Posterior cingulate gyrus (tissue), 11 donors: Measurements from ENCODE around the gene RBM25.
"Not testable (repeated sequence)": the region's sequence is repeated elsewhere in the genome, so short reads cannot be mapped to it uniquely, and the experiment has no call there.

Source experiments
- DNase-seq, 10 donors: peaks; one replicate each; pipeline versions ENCODE4 v3.0.0 to v3.0.0-alpha.2; 2020 to 2021; ENCODE audit warnings: mixed read lengths in 3 of 10
- intact Hi-C: fragments of 100-400 bp; cut with DNase I; formaldehyde crosslinking; loops from one replicate; pipeline ENCODE4 v1.15.1; 2023

RBM25 gene

GRCh38 chr14:73162251-73162650 is 103.9 kb downstream of the RBM25 start:
- intact Hi-C loops: no loop called here
- peak in 1 of 10 donors; percentile 38 for DNase-seq

DNA sequence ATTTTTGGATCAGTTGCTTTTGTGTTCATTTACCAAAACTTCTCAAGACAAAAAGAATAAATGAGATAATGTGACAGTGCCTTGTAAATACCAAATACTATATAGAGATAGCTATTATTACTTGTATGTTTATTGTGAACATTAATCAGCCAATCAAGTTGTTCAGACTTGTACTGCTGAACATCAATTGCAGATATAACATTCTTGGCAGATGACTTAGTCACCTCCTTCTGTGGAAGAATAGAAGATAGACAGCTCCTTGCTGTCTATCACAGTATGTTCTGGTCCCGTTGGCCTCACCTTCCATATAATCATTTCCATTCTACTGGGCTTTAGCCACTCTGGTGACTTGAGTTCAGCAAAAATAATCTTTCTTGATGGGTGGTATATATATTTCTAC is 108.1 kb downstream of the RBM25 start:
- intact Hi-C loops: no loop called here
- no peak for DNase-seq

GRCh38 chr14:73167727-73168126 is 109.4 kb downstream of the RBM25 start:
- DNase-seq: no peak
- intact Hi-C loops: no loop called here

DNA sequence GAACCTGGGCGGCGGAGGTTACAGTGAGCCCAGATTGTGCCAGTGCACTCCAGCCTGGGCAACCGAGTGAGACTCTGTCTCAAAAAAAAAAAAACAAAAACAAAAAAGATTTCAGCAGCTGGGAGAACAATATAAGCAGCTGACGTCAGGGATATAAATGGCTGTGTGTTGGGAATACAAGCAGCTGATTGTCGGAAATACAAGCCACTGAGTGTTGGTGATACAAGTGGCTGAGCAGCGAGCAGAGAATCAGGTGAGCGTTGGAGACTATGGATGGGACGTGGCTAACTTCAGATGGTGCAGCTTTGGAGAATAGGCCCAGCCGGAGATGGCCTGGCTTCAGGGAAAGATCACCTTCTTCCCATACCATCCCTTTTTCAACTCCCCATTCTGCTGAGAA is 109.9 kb downstream of the RBM25 start:
- intact Hi-C loops: no loop called here
- peak in 6 of 10 donors; percentile 17 to 90 (median 50) for DNase-seq

- DNase-seq: peak in 8 of 10 donors; percentile 17 to 89 (median 36)
- intact Hi-C loops: no loop called here
Measured at GRCh38 chr14:73168691-73169090, 110.4 kb downstream of the RBM25 start.

DNA sequence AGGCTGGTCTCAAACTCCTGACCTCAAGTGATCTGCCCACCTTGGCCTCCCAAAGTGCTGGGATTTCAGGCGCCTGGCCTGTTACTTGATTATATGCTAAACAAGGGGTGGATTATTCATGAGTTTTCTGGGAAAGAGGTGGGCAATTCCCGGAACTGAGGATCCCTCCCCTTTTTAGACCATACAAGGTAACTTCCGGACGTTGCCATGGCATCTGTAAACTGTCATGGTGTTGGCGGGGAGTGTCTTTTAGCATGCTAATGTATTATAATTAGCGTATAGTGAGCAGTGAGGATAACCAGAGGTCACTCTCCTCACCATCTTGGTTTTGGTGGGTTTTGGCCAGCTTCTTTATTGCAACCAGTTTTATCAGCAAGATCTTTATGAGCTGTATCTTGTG is 111.5 kb downstream of the RBM25 start:
- DNase-seq: not testable (repeated sequence)
- intact Hi-C loops: loop anchor here (5.0 kb wide), 3 partner anchors 33 to 302 kb away; partner anchors contain the start of gene PSEN1

- intact Hi-C loops: loop anchor here (5.0 kb wide), 3 partner anchors 33 to 302 kb away; partner anchors contain the start of gene PSEN1
- no peak for DNase-seq
Measured at GRCh38 chr14:73170686-73171085, 112.4 kb downstream of the RBM25 start.

GRCh38 chr14:73172500-73172899 is 114.2 kb downstream of the RBM25 start:
- no peak for DNase-seq
- intact Hi-C loops: loop anchor here (5.0 kb wide), 3 partner anchors 35 to 300 kb away; partner anchors contain the start of gene PSEN1

GRCh38 chr14:73173092-73173735 is 114.9 kb downstream of the RBM25 start:
- no peak for DNase-seq
- intact Hi-C loops: loop anchor here (5.0 kb wide), 3 partner anchors 36 to 299 kb away; partner anchors contain the start of gene PSEN1
